ENCODE measurements around the gene ITGB8.

ITGB8 gene

DNA sequence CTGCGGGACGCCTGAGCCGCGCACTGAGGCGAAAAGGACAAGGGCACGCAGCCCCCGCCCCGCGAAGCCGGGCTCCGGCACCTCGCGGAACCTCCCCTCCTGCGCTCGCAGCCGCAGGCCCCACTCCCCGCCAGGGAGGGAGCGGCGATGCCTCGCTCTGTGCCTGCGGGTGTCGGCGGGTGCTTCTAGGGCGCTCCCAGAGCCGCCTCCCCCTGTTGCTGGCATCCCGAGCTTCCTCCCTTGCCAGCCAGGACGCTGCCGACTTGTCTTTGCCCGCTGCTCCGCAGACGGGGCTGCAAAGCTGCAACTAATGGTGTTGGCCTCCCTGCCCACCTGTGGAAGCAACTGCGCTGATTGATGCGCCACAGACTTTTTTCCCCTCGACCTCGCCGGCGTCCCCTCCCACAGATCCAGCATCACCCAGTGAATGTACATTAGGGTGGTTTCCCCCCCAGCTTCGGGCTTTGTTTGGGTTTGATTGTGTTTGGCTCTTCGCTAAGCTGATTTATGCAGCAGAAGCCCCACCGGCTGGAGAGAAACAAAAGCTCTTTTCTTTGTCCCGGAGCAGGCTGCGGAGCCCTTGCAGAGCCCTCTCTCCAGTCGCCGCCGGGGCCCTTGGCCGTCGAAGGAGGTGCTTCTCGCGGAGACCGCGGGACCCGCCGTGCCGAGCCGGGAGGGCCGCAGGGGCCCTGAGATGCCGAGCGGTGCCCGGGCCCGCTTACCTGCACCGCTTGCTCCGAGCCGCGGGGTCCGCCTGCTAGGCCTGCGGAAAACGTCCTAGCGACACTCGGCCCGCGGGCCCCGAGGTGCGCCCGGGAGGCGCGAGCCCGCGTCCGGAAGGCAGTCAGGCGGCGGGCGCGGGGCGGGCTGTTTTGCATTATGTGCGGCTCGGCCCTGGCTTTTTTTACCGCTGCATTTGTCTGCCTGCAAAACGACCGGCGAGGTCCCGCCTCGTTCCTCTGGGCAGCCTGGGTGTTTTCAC is 519 bp downstream of the ITGB8 start:
- no peaks in the 10 kb centered on the region for H3K27me3 ChIP-seq (ENCODE audit: insufficient read depth, low read length)
- no peak overlapping the region for H2AFZ ChIP-seq (ENCODE audit: low read depth, low read length)
- no peaks in the 10 kb centered on the region for H3K9me3 ChIP-seq (ENCODE audit: low read length)
- H3K36me3 ChIP-seq (ENCODE audit: insufficient read depth, low read length): peaks cover 15% of the 10 kb centered on the region
- H3K4me3 ChIP-seq (ENCODE audit: low read length): peak overlapping the region; percentile 96
- H3K4me1 ChIP-seq (ENCODE audit: insufficient read depth, low read length): peaks cover 31% of the 10 kb centered on the region

DNA sequence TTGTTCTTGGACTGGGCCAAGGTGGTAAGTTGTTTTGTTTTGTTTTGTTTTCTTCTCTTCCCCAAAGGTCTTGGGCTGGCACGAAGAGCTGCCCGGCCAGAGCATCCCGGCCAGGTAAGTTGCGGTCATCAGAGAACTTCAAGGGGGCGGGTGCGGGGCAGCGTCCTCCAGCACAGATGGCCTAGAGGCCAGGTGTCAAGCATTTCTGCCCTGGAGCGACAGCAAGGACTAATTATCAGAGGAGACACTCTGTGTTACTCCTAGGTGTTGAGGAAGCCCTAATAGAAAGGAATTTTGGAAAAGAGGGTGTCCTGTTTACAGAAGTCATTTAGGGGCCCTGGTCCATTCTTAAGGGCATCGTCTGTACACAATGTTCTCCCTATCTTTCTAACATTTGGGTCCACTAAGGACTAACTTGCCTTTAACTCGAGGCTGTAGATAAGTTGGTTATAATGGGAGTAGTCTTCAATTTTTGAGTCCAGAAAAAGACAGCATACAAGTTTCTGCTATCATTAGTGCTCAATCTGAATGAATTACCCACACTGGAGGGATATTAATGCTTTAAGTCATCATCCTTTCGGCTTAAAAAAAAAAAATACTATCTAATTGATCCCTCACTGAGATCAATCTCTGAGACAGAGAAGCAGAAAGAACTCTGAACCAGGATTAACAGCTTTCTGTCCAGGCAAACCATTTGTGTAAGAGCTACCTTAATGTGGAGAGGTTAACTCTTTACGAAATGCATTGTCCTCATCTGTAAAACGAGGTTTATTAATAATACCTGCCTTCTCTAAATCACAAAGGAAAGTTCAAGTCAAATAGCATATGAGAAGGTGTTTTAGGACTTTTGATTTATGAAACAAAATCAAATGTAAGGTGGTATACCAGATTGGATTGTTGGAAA is 1.5 kb downstream of the ITGB8 start:
- Histone ChIP-seq H3K4me1 (ENCODE audit: insufficient read depth, low read length) (peaks cover 31% of the 10 kb centered on the region), H3K4me3 (ENCODE audit: low read length) (peak overlapping the region; percentile 96), H3K27me3 (ENCODE audit: insufficient read depth, low read length) (no peaks in the 10 kb centered on the region), H2AFZ (ENCODE audit: low read depth, low read length) (no peak overlapping the region), H3K9me3 (ENCODE audit: low read length) (no peaks in the 10 kb centered on the region), H3K36me3 (ENCODE audit: insufficient read depth, low read length) (peaks cover 24% of the 10 kb centered on the region)

DNA sequence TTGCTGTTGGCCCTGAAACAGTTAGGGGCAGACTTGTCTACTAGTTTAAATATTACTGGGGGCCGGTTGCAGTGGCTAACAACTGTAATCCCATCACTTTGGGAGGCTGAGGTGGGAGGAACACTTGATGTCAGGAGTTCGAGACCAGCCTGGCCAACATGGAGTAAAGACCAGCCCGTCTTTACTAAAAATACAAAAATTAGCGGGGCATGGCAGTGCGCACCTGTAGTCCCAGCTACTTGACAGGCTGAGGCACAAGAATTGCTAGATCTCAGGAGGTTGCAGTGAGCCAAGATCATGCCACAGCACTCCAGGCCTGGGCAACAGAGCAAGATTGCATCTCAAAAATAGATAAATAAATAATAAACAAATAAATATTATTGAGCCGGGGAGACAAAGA is 7.6 kb downstream of the ITGB8 start:
- H3K27me3 ChIP-seq (ENCODE audit: insufficient read depth, low read length): no peaks in the 10 kb centered on the region
- peaks cover 71% of the 10 kb centered on the region for H3K36me3 ChIP-seq (ENCODE audit: insufficient read depth, low read length)
- no peak overlapping the region for H3K4me3 ChIP-seq (ENCODE audit: low read length)

DNA sequence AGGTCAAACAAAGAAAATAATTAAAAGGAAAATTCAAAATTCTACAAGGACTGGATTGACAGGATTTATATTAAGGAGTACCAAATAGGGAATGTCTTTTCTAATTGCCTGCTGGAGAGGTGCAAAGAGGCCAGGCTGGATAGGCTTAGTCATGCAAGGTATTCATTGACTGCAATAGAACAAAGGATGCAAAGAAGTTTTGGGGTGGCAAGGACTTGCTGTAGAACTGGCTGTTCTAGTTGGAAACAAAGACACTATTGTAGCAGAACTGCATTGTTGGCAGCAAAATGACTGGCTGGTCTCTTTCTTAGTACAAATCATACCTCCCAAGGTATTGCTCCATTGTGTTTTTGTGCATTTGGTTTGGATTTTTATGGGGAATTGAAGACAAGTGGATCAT is 10.1 kb downstream of the ITGB8 start:
- Histone ChIP-seq H3K4me1 (ENCODE audit: insufficient read depth, low read length) (peaks cover 19% of the 10 kb centered on the region), H3K27me3 (ENCODE audit: insufficient read depth, low read length) (no peaks in the 10 kb centered on the region), H2AFZ (ENCODE audit: low read depth, low read length) (no peak overlapping the region), H3K9me3 (ENCODE audit: low read length) (peaks cover 6% of the 10 kb centered on the region), H3K4me3 (ENCODE audit: low read length) (no peak overlapping the region), H3K36me3 (ENCODE audit: insufficient read depth, low read length) (peaks cover 79% of the 10 kb centered on the region)

More for the DNA sequence above, 7.6 kb downstream of the ITGB8 start:
- H3K4me1 ChIP-seq (ENCODE audit: insufficient read depth, low read length): peaks cover 32% of the 10 kb centered on the region
- H3K9me3 ChIP-seq (ENCODE audit: low read length): peaks cover 6% of the 10 kb centered on the region
- H2AFZ ChIP-seq (ENCODE audit: low read depth, low read length): no peak overlapping the region

DNA sequence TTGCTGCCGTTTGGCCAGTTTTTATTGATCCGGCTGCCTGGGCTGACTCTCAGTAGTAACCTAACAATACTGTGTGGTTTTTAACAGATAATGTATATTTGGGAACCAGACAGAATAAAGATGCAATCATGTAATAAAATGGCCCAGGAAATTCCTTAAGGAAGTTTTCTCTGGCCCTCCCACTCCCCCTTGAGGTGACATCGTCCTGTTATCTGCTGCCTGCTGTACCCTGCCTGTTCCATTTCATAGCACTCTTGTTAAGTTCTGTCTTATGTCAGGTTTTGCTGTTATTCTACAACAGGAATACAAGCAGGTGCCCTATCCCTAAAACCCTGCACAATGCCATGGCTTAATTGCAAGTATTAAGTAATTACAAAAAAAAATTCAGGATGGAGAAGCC is 12.5 kb downstream of the ITGB8 start:
- H2AFZ ChIP-seq (ENCODE audit: low read depth, low read length): no peak overlapping the region
- H3K4me3 ChIP-seq (ENCODE audit: low read length): no peak overlapping the region
- H3K4me1 ChIP-seq (ENCODE audit: insufficient read depth, low read length): peaks cover 17% of the 10 kb centered on the region
- H3K27me3 ChIP-seq (ENCODE audit: insufficient read depth, low read length): no peaks in the 10 kb centered on the region
- H3K36me3 ChIP-seq (ENCODE audit: insufficient read depth, low read length): peaks cover 77% of the 10 kb centered on the region
- peaks cover 2% of the 10 kb centered on the region for H3K9me3 ChIP-seq (ENCODE audit: low read length)

DNA sequence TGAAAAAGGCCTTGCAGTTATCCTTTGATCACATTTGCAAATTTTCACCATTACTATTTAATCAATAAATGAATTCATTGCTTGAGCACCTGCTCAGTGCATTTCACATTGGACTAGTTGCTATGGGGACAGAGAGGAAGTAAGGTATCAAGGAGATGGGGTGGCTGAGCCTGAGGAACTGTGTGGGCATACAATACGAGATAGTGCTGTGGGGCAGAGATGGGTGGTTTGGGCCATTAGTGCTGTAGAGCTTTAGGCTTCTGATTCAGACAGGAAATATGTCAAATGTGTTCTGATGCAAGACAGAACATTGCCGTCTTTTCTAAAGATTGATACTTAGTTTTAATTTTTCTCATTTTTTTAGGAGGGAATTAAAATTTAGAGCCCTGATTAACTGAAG is 13.2 kb downstream of the ITGB8 start:
- no peaks in the 10 kb centered on the region for H3K9me3 ChIP-seq (ENCODE audit: low read length)
- no peaks in the 10 kb centered on the region for H3K27me3 ChIP-seq (ENCODE audit: insufficient read depth, low read length)
- H3K4me3 ChIP-seq (ENCODE audit: low read length): no peak overlapping the region
- H3K36me3 ChIP-seq (ENCODE audit: insufficient read depth, low read length): peaks cover 78% of the 10 kb centered on the region
- peaks cover 17% of the 10 kb centered on the region for H3K4me1 ChIP-seq (ENCODE audit: insufficient read depth, low read length)
- H2AFZ ChIP-seq (ENCODE audit: low read depth, low read length): no peak overlapping the region

DNA sequence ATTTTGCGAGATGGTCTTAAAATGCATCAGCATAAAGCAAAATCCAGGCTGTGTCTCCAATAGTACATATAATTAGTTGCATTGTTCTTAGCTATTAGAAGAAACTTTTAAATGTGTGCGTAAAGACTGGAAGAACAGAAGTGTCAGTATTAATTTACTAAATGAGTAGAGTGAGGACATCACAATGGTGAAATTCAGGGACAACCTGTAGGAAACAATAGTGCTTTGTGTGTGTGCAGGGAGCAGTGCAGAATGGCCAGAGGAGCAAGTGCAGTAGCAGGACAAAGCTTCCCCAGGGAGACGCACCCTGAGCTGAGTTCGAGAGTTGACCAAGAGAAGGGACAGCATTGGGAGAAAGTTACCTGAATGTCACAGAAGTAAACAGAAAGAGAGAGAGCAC is 13.7 kb downstream of the ITGB8 start:
- H3K4me3 ChIP-seq (ENCODE audit: low read length): no peak overlapping the region
- H3K27me3 ChIP-seq (ENCODE audit: insufficient read depth, low read length): no peaks in the 10 kb centered on the region
- H3K9me3 ChIP-seq (ENCODE audit: low read length): no peaks in the 10 kb centered on the region
- H3K36me3 ChIP-seq (ENCODE audit: insufficient read depth, low read length): peaks cover 77% of the 10 kb centered on the region
- peaks cover 17% of the 10 kb centered on the region for H3K4me1 ChIP-seq (ENCODE audit: insufficient read depth, low read length)
- no peak overlapping the region for H2AFZ ChIP-seq (ENCODE audit: low read depth, low read length)

DNA sequence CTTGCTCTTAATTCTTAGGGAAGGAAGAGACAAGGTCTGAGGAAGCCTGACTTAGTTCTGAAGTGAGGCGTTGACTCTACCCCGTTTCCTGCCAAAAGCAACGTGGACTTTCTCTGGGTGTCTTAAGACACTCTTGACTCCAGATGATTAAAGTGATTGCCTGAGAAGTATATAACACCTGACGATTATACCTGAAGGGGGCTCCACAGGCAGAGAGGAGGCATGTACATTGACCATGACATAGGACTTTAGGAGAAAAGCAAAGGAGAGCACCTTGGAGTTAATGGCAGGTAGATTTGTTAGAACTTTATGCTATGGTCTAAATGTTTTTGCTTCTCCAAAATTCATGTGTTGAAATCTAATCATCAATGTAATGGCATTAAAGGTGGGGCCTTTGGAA is 15.9 kb downstream of the ITGB8 start:
- no peak overlapping the region for H2AFZ ChIP-seq (ENCODE audit: low read depth, low read length)
- H3K36me3 ChIP-seq (ENCODE audit: insufficient read depth, low read length): peaks cover 66% of the 10 kb centered on the region
- no peaks in the 10 kb centered on the region for H3K27me3 ChIP-seq (ENCODE audit: insufficient read depth, low read length)
- H3K9me3 ChIP-seq (ENCODE audit: low read length): no peaks in the 10 kb centered on the region
- H3K4me1 ChIP-seq (ENCODE audit: insufficient read depth, low read length): peaks cover 11% of the 10 kb centered on the region
- H3K4me3 ChIP-seq (ENCODE audit: low read length): no peak overlapping the region

DNA sequence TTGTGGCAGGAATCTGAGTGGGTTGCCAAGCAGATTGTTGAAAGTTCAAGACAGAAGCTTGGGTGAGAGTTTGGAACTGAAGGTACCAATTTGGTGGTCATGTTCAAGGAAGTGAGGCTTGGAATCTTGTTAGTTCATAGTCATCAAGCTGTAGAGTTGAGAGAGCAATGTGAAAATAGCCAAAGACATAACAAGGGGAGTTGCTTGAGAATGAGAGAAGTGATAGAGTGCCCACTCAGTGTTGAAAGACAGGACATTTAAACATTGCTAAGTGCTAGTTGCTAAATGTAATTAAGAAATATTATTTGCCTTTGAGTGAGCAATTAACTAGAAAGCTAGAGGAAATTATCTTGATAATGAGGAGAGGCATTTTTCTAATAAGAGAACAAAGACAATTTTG is 17.0 kb downstream of the ITGB8 start:
- Histone ChIP-seq H3K4me1 (ENCODE audit: insufficient read depth, low read length) (peaks cover 9% of the 10 kb centered on the region), H2AFZ (ENCODE audit: low read depth, low read length) (no peak overlapping the region), H3K27me3 (ENCODE audit: insufficient read depth, low read length) (no peaks in the 10 kb centered on the region), H3K4me3 (ENCODE audit: low read length) (no peak overlapping the region), H3K36me3 (ENCODE audit: insufficient read depth, low read length) (peaks cover 66% of the 10 kb centered on the region), H3K9me3 (ENCODE audit: low read length) (no peaks in the 10 kb centered on the region)

DNA sequence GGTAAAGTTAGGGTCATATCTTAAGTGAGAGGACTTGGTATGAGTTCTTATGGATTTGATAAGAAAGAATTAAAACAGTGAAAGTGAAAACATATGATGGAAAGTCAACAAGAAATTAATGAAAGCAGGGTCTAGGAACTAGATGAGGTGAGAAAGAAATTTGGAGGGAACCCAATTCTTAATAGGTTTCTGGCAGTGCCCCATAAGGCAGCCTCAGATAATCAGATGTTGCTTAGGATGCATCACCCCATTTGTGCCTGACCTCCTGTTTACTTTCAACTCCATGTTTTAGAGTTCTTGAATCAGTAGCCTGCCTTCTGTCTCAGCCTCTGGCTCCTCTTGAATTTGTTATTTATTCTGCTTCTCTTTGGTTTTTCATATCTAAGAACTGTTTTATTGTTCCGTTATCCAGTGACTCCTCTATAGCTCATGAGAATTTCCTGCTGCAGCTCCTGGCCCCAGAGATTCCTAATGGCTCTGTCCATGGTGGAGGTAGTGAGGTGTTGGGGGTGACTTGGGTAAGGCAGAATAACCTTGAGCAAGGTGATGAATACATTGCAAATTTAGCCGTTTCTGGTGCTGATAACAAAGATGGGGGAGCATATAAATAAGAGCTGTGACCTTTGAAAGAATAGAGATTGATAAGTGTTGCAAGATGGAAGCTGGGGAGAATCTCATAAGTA is 17.6 kb downstream of the ITGB8 start:
- no peaks in the 10 kb centered on the region for H3K27me3 ChIP-seq (ENCODE audit: insufficient read depth, low read length)
- peaks cover 9% of the 10 kb centered on the region for H3K4me1 ChIP-seq (ENCODE audit: insufficient read depth, low read length)
- no peak overlapping the region for H3K4me3 ChIP-seq (ENCODE audit: low read length)
- H3K9me3 ChIP-seq (ENCODE audit: low read length): no peaks in the 10 kb centered on the region
- H2AFZ ChIP-seq (ENCODE audit: low read depth, low read length): no peak overlapping the region
- H3K36me3 ChIP-seq (ENCODE audit: insufficient read depth, low read length): peaks cover 70% of the 10 kb centered on the region

DNA sequence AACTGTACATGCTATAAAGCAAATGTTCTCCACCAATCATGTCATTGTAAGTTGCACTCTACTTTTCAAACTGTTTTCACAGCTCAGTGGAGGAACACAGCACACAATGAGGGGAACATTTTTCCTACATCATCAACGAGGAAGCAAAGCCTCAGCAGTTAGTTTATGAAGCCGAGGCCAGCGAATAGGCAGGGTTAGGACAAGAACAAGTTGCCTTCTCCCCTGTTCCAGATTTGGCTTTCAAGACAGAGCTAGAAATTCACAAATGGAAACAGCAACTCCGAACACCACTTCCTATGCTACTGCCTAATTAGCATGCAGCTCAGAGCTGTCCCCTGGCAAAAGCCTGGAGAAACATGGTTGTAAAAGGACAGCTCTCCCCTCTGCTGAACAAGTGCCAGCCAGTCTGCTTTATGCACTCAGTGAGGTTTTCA is 19.8 kb downstream of the ITGB8 start:
- peaks cover 66% of the 10 kb centered on the region for H3K36me3 ChIP-seq (ENCODE audit: insufficient read depth, low read length)
- H3K27me3 ChIP-seq (ENCODE audit: insufficient read depth, low read length): no peaks in the 10 kb centered on the region
- peaks cover 9% of the 10 kb centered on the region for H3K4me1 ChIP-seq (ENCODE audit: insufficient read depth, low read length)
- no peaks in the 10 kb centered on the region for H3K9me3 ChIP-seq (ENCODE audit: low read length)
- H3K4me3 ChIP-seq (ENCODE audit: low read length): no peak overlapping the region
- no peak overlapping the region for H2AFZ ChIP-seq (ENCODE audit: low read depth, low read length)

DNA sequence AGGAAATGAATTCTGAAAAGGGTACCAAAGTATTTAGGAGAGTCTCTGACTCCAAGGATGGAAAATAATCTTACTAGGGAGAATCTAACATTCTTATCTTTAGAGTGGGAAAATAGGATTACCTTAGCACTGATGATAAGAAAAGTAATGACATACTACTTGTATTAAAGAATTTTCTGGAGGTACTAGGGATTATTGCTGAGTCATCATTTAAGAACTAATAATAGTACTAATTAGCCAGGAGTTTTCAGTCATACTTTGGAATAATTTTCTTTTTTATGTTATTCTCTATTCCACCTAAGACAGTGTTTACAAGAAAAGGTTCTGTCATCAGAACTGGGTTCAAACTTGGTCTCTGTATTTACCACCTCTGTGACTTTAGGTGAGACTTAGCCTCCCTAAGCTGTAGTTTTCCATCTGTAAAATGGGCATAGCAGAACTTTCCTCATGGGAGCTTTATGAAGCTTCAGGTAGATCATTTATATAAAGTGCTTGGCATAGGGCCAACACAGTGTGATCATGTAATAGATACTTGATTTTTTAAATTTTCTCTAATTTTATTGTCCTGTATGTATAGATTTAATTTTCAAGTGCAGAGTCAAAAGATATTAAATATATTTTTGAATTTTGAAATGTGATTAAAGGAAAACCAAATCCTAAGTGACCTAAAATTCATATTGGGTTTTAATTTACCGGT is 20.4 kb downstream of the ITGB8 start:
- H3K36me3 ChIP-seq (ENCODE audit: insufficient read depth, low read length): peaks cover 65% of the 10 kb centered on the region
- H3K4me1 ChIP-seq (ENCODE audit: insufficient read depth, low read length): peaks cover 9% of the 10 kb centered on the region
- H3K9me3 ChIP-seq (ENCODE audit: low read length): no peaks in the 10 kb centered on the region
- H3K27me3 ChIP-seq (ENCODE audit: insufficient read depth, low read length): no peaks in the 10 kb centered on the region
- H2AFZ ChIP-seq (ENCODE audit: low read depth, low read length): no peak overlapping the region
- H3K4me3 ChIP-seq (ENCODE audit: low read length): no peak overlapping the region
